Endodermal cell (in vitro differentiated cells): Measurements from ENCODE around the gene ADRA2A. TPM values are rescaled to one million over a fixed set of nuclear protein-coding genes. Genes with fewer than 3 reads are reported as not detected.

Source experiments
- DNase-seq: peaks from one replicate; pipeline ENCODE4 v3.0.0-alpha.2; 2017
- H3K27ac ChIP-seq: 2 replicates; pipeline ENCODE4 v1.5.1; 2013; ENCODE audit warnings: mild to moderate bottlenecking, low read depth, low read length, moderate library complexity
- H3K27me3 ChIP-seq: 2 replicates; pipeline ENCODE4 v1.6.1; 2013; ENCODE audit warnings: mild to moderate bottlenecking, low read length, moderate library complexity; ENCODE audit not compliant: insufficient read depth, control insufficient read depth, poor library complexity, severe bottlenecking
- H3K36me3 ChIP-seq: 2 replicates; pipeline ENCODE4 v1.7.0; 2013; ENCODE audit warnings: mild to moderate bottlenecking, low read length, moderate library complexity; ENCODE audit not compliant: control insufficient read depth, insufficient read depth
- H3K4me1 ChIP-seq: one replicate; pipeline ENCODE4 v1.7.0; 2013; ENCODE audit warnings: low read length; ENCODE audit not compliant: control insufficient read depth, insufficient read depth
- H3K4me3 ChIP-seq: 2 replicates; pipeline ENCODE4 v1.5.1; 2013; ENCODE audit warnings: mild to moderate bottlenecking, low read length, moderate library complexity
- H3K9ac ChIP-seq: 2 replicates; pipeline ENCODE4 v1.6.1; 2013; ENCODE audit warnings: mild to moderate bottlenecking, low read length, moderate library complexity; ENCODE audit not compliant: poor library complexity, severe bottlenecking; ENCODE audit errors: extremely low read depth
- H3K9me3 ChIP-seq: 2 replicates; pipeline ENCODE4 v1.6.1; 2013; ENCODE audit warnings: mild to moderate bottlenecking, low read length, moderate library complexity; ENCODE audit not compliant: control insufficient read depth
- H3K27ac Mint-ChIP-seq: 2 replicates; pipeline ENCODE4 v1.8.0; 2020; ENCODE audit warnings: mixed read lengths
- H3K27me3 Mint-ChIP-seq: 2 replicates; pipeline ENCODE4 v1.8.0; 2021; ENCODE audit warnings: mild to moderate bottlenecking, mixed read lengths; ENCODE audit not compliant: insufficient read depth
- H3K36me3 Mint-ChIP-seq: 2 replicates; pipeline ENCODE4 v1.8.0; 2020; ENCODE audit warnings: low read depth, mixed read lengths
- H3K4me1 Mint-ChIP-seq: 2 replicates; pipeline ENCODE4 v1.8.0; 2020; ENCODE audit warnings: mixed read lengths
- H3K4me3 Mint-ChIP-seq: 2 replicates; pipeline ENCODE4 v1.8.0; 2020; ENCODE audit warnings: mild to moderate bottlenecking, moderate library complexity, mixed read lengths
- H3K9me3 Mint-ChIP-seq: 2 replicates; pipeline ENCODE4 v1.8.0; 2020; ENCODE audit warnings: mild to moderate bottlenecking, mixed read lengths
- CTCF ChIP-seq: fragments of 200-600 bp; sonication (generic); conservative IDR thresholded peaks from 2 replicates; pipeline ENCODE4 v1.5.0; 2021; ENCODE audit warnings: antibody characterized with exemption, mild to moderate bottlenecking
- WGBS, 2 experiments: methylation state at CpG; one replicate each; pipeline versions ENCODE4 v1.1.5 to v1.1.7; 2013; ENCODE audit warnings: missing lambda C conversion rate in 2 of 2, mixed read lengths in 1 of 2; ENCODE audit not compliant: insufficient coverage in 1 of 2, insufficient read length in 1 of 2; 5-methylcytosine and 5-hydroxymethylcytosine counted together
- total RNA-seq, 2 donors: library from RNA; stranded (reverse); fragmentation: NEBNext Ultra II Directional in 1 of 2; extraction: Animal tissue kit (Norgen Biotek cat#: 25700) in 1 of 2; gene quantifications; 2 replicates in 1 of 2; 3 replicates in 1 of 2; pipeline ENCODE4 v1.2.1, GENCODE V29; 2021

The ADRA2A gene
- total RNA-seq, 2 donors from 2014 or later = 0.13 TPM; not detected in 1

GRCh38 chr10:111125102-111125501 is 48.3 kb downstream of the ADRA2A start:
- no peak for DNase-seq
- H3K4me1 Mint-ChIP-seq = peaks cover 11% of the 10 kb centered on the region
- H3K36me3 Mint-ChIP-seq = no peaks in the 10 kb centered on the region
- peaks cover 27% of the 10 kb centered on the region for H3K27me3 Mint-ChIP-seq
- peaks cover 2% of the 10 kb centered on the region for H3K4me1 ChIP-seq
- H3K9ac ChIP-seq = no peak overlapping the region
- 86 to 100% methylated on average over 1 to 2 of the region's 2 CpGs for WGBS, 2 experiments
- no peak overlapping the region for H3K27ac ChIP-seq
- no peaks in the 10 kb centered on the region for H3K9me3 Mint-ChIP-seq
- H3K27me3 ChIP-seq = peaks cover 25% of the 10 kb centered on the region
- H3K9me3 ChIP-seq = no peaks in the 10 kb centered on the region
- no peak overlapping the region for H3K4me3 Mint-ChIP-seq
- H3K4me3 ChIP-seq = no peak overlapping the region
- H3K27ac Mint-ChIP-seq = no peak overlapping the region
- H3K36me3 ChIP-seq = no peaks in the 10 kb centered on the region
- no peak for TF ChIP-seq CTCF

- peaks cover 19% of the 10 kb centered on the region for H3K27me3 ChIP-seq
- no peaks in the 10 kb centered on the region for H3K9me3 ChIP-seq
- TF ChIP-seq CTCF = no peak
These were observed 49.2 kb downstream of the ADRA2A start for GRCh38 chr10:111126077-111126476.

GRCh38 chr10:111127081-111127848 is 50.4 kb downstream of the ADRA2A start:
- Histone ChIP-seq H3K27ac (no peak overlapping the region), H3K4me1 (peaks cover 5% of the 10 kb centered on the region), H3K9ac (no peak overlapping the region), H3K9me3 (no peaks in the 10 kb centered on the region), H3K27me3 (peaks cover 12% of the 10 kb centered on the region), H3K36me3 (no peaks in the 10 kb centered on the region), H3K4me3 (no peak overlapping the region)
- Mint-ChIP-seq H3K9me3 (peaks cover under 1% of the 10 kb centered on the region), H3K27me3 (peaks cover 22% of the 10 kb centered on the region), H3K36me3 (no peaks in the 10 kb centered on the region), H3K4me3 (no peak overlapping the region), H3K4me1 (peaks cover 25% of the 10 kb centered on the region), H3K27ac (no peak overlapping the region)
- DNase-seq = peak; percentile 15
- WGBS, 2 experiments = 86 to 93% methylated on average over 3 to 5 of the region's 5 CpGs
- no peak for TF ChIP-seq CTCF

More at GRCh38 chr10:111126077-111126476, 49.2 kb downstream of the ADRA2A start:
- Histone ChIP-seq H3K9ac (no peak overlapping the region), H3K27ac (no peak overlapping the region), H3K4me1 (peaks cover 3% of the 10 kb centered on the region), H3K36me3 (no peaks in the 10 kb centered on the region), H3K4me3 (no peak overlapping the region)
- Mint-ChIP-seq H3K4me1 (peaks cover 20% of the 10 kb centered on the region), H3K9me3 (no peaks in the 10 kb centered on the region), H3K4me3 (no peak overlapping the region), H3K27ac (no peak overlapping the region), H3K27me3 (peaks cover 27% of the 10 kb centered on the region), H3K36me3 (no peaks in the 10 kb centered on the region)
- 78 to 86% methylated on average over 2 of the region's 2 CpGs for WGBS, 2 experiments
- DNase-seq = no peak
